Peyer's patch (tissue), 4 donors: ENCODE results near the gene PACRG.

Experiments
- POLR2A ChIP-seq, 2 donors: fragments of 450-650 bp; IDR thresholded peaks; one replicate each; pipeline ENCODE4 v1.5.1; 2017; ENCODE audit warnings: antibody characterized with exemption in 2 of 2, mild to moderate bottlenecking in 2 of 2, moderate library complexity in 2 of 2
- TF ChIP-seq, protein P1 (sequence below), 6 experiments: fragments of 450-650 bp in 4 of 6; fragments of 200-600 bp in 2 of 6; sonication (generic) in 1 of 6; IDR thresholded peaks; one replicate each; pipeline ENCODE4 v1.5.1; 2017 to 2019; ENCODE audit warnings: antibody characterized with exemption in 6 of 6, mild to moderate bottlenecking in 3 of 6, moderate library complexity in 1 of 6

DNA sequence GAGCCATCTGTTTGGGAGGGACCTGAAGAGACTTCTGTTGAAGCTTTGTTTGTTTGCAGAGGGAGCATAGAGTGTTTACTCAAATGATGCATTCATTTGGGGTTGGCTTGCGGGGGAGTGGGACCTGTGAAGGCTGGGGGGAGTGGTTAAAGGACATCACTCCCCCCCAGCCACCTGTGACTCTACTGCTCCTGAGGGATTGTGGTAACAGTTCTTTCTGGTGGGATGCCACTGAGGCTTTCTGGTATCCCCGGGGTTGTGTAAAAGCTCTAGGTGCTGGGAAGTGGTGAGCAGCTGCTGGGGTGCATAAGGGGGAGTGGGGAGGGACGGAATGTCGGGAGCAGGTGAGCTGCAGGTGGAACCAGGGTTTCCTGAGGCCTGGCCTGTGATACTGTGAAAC lies 447.5 kb downstream of the PACRG start:
- no peak for TF ChIP-seq POLR2A (IDR thresholded peaks at IDR 0.05)
- TF ChIP-seq, protein P1, sequence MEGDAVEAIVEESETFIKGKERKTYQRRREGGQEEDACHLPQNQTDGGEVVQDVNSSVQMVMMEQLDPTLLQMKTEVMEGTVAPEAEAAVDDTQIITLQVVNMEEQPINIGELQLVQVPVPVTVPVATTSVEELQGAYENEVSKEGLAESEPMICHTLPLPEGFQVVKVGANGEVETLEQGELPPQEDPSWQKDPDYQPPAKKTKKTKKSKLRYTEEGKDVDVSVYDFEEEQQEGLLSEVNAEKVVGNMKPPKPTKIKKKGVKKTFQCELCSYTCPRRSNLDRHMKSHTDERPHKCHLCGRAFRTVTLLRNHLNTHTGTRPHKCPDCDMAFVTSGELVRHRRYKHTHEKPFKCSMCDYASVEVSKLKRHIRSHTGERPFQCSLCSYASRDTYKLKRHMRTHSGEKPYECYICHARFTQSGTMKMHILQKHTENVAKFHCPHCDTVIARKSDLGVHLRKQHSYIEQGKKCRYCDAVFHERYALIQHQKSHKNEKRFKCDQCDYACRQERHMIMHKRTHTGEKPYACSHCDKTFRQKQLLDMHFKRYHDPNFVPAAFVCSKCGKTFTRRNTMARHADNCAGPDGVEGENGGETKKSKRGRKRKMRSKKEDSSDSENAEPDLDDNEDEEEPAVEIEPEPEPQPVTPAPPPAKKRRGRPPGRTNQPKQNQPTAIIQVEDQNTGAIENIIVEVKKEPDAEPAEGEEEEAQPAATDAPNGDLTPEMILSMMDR (IDR thresholded peaks at IDR 0.05) = no peak
